Measurements from ENCODE around the gene WWOX.
"Not testable (repeated sequence)": the region's sequence is repeated elsewhere in the genome, so short reads cannot be mapped to it uniquely, and the experiment has no call there.

Gene WWOX

DNA sequence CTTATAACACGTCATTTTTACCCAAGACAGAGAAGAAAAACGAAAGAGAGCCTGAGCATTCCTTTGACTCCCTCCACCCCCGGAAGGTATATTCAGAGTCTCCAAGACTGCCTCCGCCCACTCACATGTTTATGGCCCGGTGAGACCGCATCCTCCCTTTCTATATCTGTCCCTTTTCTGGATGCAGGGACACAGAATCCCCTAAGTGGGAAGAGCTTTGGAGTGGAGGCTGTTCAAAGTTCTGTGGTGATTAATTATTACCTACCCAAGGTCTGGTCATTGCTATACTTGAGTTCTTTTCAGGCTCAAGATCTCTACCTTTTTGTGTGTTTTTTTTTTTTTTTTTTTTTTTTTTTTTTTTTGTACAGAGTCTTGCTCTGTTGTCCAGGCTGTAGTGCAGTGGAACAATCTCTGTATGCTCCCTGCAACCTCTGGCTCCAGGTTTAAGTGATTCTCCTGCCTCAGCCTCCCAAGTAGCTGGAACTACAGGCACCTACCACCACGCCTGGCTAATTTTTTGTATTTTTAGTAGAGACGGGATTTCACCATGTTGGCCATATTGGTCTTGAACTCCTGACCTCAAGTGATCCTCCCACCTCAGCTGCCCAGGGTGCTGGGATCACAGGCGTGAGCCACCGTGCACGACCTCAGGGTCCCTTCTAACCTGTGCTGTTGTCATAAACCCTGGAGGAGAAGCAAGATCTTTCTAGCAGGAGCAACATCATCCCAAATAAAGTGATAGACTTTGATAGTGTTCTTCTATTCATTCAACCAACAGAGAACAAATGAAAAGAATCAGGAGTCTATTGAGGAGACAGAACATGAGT lies 407.1 kb downstream of the WWOX start:
- no peak for DNase-seq

- DNase-seq: no peak
These were observed 408.1 kb downstream of the WWOX start for GRCh38 chr16:78507576-78507975.

GRCh38 chr16:78509965-78510364 lies 410.5 kb downstream of the WWOX start:
- DNase-seq: no peak

- DNase-seq: no peak
These were observed 411.0 kb downstream of the WWOX start for GRCh38 chr16:78510496-78510895.

GRCh38 chr16:78513838-78514237 lies 414.4 kb downstream of the WWOX start:
- no peak for DNase-seq

GRCh38 chr16:78514888-78515287 lies 415.4 kb downstream of the WWOX start:
- DNase-seq: not testable (repeated sequence)

- DNase-seq: no peak
These were observed 416.0 kb downstream of the WWOX start for GRCh38 chr16:78515421-78515820.

DNA sequence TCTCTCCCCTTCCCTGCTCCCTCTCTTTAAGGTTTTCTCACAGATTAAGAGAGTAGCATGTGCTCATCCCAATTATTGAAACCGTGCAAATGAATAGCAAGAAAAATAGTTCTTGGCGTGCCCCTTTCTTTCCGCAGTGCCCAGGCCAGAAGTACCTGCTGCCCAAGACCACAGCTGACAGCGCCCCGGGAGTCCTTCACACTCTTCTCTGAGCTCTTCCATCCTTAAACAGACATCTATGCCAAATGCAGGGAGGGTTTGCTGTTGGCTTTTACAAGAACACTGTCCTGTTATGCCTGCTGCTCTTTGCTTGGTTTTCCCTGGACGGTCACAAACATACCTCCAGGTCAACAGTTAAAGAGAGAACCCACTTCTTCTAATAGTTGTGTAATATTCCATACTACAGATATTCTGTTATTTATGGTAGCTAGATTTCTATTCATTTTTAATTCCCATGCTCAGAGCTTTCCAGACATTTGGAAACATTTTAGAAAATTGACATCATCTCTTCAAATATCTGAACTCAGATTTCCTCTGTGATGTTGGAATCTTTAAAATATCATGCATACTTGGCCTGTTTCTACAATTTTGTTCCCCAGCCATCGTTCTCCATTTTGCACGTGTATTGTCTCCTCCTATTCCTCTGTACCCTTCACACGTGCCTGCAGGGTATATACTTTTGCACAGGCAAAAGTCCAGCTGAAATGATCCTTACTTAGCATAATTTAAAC lies 416.7 kb downstream of the WWOX start:
- no peak for DNase-seq

DNA sequence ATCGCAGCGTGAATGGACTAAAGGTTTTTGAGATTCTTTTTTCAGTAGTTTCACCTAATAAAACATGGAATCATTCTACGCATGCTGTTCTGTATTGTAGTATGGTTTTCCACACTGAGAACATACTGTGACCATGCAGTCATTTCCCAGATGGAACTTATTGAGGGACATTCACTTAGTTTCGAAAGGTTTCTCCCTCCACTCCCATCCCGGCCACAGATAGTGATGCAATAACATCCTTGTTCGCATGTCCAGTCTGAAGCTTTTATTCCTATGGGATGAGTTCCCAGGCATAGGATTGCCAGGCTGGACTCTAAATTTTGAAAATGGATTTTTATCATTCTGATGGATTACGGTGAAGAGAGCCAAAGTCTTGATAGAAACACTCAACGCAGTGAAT lies 420.4 kb downstream of the WWOX start:
- no peak for DNase-seq

- DNase-seq: no peak
These were observed 421.0 kb downstream of the WWOX start for GRCh38 chr16:78520470-78520869.

- no peak for DNase-seq
These were observed 422.9 kb downstream of the WWOX start for GRCh38 chr16:78522327-78522726.

DNA sequence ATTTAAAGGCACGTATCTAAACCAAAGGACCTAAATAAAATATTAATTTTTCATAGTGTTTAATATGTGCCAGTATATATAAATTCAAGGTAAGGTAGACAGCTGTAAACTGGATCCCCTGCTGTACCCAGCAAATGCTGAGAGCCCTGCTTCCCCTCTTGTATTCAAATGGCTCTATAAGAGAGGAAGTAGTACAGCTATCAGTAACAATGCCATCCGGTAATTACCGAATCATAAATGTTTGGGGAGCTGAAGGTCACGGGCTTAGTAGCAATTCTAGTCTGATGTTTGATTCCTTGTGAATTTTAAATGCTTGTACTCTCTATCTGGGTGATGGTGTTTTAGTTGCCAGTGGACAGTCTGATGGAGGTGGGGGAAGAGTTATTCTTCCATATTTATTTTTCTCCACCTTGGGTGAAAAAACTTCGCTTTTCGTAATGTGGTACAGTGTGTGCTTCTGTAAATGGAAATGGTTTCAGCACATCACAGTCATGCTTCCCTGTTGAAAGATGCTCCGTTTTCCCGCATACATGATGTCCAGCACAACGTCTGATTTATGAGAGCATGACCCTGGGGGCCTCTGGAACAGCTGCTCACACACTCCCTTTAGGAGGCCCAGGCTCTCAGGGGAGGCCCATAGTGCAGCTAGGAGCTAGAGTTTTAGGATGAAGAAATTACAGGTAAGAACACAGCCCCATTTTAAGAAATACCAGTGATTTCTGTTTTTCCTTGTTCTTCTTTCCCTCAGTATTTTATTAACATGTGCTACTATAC lies 423.9 kb downstream of the WWOX start:
- no peak for DNase-seq

DNA sequence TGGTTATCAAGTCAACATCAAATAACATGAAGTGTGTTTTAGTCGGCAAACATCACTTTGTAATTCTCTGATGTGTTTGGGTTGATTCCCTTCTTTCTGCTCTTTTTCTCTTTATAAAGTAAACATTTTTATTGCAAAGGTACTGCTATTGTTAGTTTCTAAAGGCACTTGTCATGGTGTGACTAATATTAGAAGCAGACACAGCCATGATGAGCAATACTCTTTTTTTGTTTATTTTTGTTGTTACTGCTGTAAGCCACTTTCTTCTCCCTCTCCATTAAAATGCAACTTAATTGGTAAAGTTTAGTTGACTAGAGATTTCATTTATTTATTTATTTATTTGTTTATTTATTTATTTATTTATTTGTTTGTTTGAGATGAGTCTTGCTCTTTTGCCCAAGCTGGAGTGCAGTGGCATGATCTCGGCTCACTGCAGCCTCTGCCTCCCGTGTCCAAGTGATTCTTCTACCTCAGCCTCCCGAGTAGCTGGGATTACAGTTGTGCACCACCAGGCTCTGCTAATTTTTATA lies 424.7 kb downstream of the WWOX start:
- no peak for DNase-seq

DNA sequence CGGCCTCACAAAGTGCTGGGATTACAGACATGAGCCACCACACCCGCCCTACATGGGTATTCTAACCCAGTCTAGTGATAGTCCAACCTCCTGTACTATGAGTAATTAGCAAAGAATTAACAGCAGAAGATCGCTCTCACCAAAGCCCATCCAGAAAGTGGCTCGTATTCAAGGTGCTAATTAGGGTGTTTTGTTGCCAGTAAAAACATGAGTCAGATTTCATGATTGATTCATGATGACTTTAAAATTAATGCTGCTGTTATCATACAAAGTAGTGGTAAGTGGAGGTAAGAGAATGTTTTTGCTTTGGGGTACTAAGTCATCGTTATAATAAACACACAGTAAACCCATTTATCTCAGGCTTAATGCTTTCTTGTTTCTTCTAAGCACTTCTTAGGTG lies 428.8 kb downstream of the WWOX start:
- no peak for DNase-seq

DNA sequence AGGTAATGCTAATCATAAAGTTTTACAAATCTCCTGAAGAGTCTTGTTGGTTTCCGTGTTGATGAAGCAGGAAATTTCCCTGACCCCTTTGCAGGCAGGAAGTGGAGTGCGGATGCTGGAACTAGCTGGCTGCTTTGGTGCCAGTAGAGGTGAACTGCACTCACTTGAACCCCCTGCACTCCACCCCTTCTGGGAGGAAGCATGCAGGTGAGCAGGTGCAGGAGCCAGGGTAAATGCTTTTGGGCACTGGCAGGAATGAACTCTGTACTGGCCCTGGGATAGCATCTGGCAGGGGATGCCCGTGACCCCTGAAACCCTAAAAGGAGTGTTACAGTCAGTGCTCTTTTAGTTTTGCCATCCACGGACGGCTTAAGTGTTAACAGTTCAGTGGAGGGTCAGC lies 430.4 kb downstream of the WWOX start:
- DNase-seq: no peak

GRCh38 chr16:78530283-78530682 lies 430.8 kb downstream of the WWOX start:
- DNase-seq: no peak

- DNase-seq: no peak
These were observed 435.6 kb downstream of the WWOX start for GRCh38 chr16:78535098-78535497.

DNA sequence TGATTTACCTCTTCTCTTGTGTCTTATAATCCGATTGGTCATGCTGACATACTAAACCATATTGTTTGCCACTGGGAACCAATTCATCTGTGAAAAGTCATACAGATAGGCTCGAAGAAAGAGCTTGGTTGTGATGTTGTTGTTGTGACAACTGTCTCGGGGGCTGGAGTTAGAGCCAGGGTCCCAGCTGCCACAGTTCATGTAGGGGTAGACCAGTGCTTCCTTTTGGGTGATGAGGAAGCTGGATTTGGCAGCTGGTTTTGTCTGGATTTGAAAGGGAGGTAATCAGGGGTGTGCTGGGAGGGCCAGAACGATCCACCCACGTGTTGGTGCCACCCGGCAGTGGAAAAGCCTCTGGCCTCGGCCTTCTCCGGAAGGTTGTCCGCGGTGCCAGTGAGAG lies 438.1 kb downstream of the WWOX start:
- no peak for DNase-seq

- no peak for DNase-seq
These were observed 438.8 kb downstream of the WWOX start for GRCh38 chr16:78538292-78538691.

GRCh38 chr16:78538919-78539318 lies 439.5 kb downstream of the WWOX start:
- DNase-seq: no peak

DNA sequence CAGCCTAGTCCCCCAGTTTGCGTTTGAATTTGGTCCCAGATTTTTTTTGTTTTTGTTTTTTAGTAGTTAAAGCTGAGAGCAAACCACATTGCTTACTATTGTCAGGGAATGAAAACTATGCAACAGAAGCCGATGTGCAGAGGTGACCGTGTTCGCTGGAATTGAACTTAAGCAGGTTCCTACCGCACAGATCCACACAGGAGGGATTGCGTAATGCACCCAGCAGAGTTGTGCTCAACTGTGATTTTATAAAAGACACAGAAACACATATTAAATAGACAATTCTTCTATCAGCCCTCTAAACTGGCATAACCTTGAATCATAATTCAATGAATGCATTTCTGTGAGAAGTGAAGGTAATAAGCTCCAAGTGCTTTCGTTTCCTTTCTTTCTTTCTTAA lies 443.0 kb downstream of the WWOX start:
- no peak for DNase-seq

DNA sequence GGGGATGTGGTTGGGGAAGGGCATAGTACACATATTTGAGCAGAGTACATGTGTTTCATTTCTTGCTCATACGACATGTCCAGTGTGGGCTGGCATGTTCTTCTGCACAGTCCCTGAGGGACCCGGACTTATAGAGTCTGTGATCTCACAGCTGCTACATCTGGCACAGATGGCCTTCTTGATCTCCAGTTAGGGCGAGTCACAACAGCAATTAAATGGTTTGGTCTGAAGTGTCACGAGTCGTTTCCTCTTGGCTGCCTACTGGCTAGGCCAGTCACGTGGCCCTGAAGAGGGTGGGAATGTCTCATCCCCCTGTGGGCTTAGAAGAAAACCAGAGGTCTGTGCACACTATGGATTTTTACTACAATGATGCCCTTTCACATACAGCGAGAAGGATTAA lies 443.6 kb downstream of the WWOX start:
- DNase-seq: no peak

DNA sequence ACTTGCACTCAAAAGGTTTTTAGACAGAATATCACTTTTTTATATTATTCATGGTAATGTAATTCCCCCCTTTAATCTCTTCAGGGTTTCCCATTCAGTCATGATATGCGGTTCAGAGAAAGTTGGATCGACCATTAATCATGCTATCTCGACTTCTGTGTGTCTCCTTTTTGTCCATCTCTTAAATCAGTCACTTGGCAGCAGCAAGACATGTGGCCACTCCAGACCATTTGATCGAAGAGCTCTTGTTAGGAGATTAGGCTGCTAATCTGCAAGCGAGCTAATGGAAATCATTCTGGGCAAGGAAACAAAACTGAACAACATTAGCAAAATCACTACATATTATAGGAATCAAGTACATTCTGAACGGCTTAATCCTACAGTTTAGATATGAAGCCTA lies 449.9 kb downstream of the WWOX start:
- DNase-seq: no peak
